AG10803 (cell line): Measurements from ENCODE around the gene CASZ1.

Source experiments
- DNase-seq: peaks from one replicate; pipeline ENCODE4 v3.0.0; 2010; ENCODE audit warnings: low read depth
- H3K4me3 ChIP-seq: 2 replicates; pipeline ENCODE4 v1.5.1; 2011; ENCODE audit warnings: mild to moderate bottlenecking, low read length, control low read depth
- TF ChIP-seq, protein P1 (sequence below): conservative IDR thresholded peaks from 2 replicates; pipeline ENCODE4 v1.5.1; 2011; ENCODE audit warnings: mild to moderate bottlenecking, low read length, control low read depth, inconsistent platforms

CASZ1 gene

DNA sequence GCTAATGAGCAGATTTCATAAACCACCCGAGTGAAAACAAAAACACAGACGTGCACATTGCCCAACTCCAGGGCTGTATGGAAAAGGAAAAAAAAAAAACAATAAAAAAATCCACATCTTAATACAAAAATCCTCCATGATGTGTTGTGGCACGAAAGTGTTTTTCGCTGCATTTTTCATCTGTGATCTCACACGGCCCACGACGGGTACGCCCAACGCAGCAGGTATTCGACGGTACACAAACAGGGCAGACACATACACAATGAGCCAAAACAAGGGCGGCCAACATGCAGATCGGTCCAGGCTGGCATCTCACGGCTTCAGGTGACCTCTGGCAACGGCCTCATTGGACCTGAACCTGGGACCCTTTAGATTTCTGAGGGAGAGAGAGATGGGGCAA lies 31.1 kb downstream of the CASZ1 start:
- no peak for DNase-seq
- no peak overlapping the region for H3K4me3 ChIP-seq
- TF ChIP-seq, protein P1, sequence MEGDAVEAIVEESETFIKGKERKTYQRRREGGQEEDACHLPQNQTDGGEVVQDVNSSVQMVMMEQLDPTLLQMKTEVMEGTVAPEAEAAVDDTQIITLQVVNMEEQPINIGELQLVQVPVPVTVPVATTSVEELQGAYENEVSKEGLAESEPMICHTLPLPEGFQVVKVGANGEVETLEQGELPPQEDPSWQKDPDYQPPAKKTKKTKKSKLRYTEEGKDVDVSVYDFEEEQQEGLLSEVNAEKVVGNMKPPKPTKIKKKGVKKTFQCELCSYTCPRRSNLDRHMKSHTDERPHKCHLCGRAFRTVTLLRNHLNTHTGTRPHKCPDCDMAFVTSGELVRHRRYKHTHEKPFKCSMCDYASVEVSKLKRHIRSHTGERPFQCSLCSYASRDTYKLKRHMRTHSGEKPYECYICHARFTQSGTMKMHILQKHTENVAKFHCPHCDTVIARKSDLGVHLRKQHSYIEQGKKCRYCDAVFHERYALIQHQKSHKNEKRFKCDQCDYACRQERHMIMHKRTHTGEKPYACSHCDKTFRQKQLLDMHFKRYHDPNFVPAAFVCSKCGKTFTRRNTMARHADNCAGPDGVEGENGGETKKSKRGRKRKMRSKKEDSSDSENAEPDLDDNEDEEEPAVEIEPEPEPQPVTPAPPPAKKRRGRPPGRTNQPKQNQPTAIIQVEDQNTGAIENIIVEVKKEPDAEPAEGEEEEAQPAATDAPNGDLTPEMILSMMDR: no peak

DNA sequence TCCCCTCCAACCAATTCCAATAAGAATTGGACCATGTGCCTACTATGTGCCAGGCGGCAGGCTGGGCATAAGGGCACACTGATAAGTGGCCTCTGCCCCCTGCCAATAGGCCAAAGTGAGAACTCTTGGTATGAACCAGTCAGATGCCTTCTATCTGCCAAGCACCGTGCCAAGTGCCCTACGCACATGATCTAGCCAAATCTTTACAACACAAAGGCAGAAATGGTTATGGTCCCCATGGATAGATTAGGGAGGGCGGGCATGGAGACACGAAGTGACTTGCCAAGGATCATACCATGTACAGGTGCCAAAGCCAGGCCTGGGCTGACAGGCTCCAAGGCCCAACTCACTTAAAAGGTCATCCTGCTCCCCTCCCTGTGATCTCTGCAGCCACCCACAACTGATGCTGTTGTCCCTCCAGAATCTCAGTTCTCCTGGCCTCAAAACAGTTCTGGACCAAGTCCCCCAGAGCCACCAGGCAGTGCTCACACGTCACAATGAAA lies 32.1 kb downstream of the CASZ1 start:
- no peak overlapping the region for H3K4me3 ChIP-seq
- TF ChIP-seq, protein P1: no peak
- DNase-seq: no peak

DNA sequence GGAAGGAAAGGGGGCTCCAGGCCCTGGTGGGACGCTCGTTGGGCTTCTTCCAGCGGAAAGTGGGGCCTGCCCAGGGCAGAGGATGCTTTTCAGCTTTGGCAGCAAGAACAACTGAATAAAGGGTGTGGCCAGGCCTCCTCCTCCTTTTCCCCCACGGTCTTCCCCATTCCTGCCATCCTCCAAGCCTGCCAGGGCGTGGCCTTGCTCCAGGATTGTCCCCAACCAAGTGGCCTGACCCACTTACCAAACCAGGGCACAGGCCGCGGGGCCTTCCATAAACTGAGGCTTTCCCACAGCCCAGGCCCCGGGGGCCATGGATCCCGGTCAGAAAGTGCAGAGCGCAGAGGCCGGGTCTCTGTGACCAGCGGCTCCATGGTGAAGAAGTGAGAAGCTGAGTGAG lies 33.6 kb downstream of the CASZ1 start:
- DNase-seq: no peak
- TF ChIP-seq, protein P1: no peak
- no peak overlapping the region for H3K4me3 ChIP-seq

DNA sequence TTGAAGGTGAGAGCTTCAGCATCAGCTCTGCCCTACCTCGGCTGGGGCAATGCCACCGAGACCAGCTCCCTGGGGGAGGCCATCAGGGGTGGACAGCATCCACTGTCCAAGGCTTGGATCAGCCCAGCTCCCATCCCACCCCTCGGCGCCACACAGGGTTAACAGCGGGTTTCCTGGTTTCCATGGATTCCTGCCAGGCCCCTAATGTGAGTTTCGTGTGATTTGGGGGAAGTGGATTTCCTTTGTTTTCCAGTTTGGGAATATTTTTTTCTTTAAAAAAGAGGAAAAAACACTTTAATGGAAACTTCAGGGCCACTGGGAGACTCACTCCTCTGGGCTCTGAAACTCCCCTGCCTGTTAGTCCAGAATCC lies 34.3 kb downstream of the CASZ1 start:
- H3K4me3 ChIP-seq: no peak overlapping the region
- TF ChIP-seq, protein P1: no peak
- DNase-seq: no peak

DNA sequence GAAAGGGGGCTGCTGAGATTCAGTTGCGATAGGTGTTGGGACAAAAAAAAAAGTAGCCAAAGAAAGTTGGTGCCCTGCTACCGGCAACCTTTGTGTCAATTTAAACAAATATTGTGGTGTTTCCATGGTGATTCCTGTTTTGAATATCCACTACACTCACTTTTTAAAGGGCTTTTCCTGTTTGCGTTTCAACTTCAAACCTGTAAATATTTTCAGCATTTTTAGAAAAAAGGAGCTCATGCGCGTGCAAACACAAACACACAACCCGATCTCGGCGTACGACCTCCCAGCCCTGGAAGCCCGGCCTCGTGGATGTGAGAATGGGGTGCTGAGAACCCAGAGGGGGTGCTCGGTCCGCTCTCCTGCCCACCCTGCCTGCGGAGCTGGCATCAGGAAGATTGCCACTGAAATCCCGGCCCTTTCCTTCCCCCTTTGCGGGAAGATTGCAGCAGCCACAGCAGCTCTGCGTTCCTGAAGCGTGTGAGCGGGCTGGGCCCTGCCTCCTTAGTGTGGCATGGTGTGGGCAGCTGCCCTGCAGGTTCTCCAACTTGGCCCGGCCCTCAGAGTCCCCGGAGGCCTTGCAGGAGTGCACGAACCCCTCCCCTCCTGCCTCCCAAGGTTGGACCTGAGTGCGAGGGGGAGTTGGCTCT lies 34.8 kb downstream of the CASZ1 start:
- no peak overlapping the region for H3K4me3 ChIP-seq
- DNase-seq: peak; percentile 2
- TF ChIP-seq, protein P1: no peak

DNA sequence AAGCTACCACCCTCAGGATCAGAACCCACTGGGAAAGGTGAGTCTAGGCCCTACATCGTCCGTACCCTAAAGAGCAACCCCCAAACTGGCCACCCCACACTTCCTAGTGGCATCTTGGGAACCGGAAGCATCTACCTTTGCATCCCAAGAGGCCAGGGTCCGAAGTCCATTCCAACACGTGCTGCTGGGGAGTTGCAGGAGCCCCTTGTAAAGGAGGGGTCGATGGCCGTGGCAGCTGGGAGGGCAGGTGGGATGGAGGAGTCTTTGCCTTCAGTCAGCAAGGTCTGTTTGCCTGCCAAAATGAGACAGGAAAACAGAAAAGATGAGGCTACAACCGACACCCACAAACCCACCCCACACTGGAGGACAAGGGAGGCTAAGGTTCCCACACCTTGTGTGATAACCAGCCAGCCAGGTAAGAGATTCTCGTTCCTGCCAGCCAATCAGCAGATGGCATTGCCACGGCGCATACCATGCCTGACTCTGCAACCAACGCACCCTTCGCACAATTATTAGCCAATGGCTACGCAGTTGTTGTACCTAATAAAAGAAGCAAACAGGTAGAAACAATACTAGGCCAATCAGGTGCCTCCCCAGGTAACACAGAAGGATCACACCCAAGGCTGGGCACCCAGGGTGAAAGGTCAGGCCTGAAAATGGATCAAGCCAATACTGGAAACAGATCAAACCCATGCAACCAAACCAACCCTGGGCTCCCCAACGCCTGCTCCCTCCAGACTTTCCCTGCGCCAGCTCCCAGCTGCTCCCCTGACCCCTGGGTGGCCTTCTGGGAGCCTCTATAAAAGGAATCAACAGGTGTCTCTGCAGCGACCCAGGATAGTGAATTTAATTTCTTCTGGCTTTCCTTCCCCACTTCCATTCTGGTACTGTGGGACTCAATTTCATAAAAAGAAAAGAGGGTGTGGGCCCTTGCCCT lies 35.6 kb downstream of the CASZ1 start:
- TF ChIP-seq, protein P1: no peak
- DNase-seq: no peak
- H3K4me3 ChIP-seq: no peak overlapping the region
